Loucy (cell line): ENCODE data around the gene RPP25L.

Source experiments
- CTCF ChIP-seq: fragments of 200-600 bp; sonication (generic); conservative IDR thresholded peaks from 2 replicates; pipeline ENCODE4 v1.5.1; 2014; ENCODE audit warnings: mild to moderate bottlenecking, antibody characterized with exemption, low read length
- EZH2phosphoT487 ChIP-seq: fragments of 200-600 bp; IDR thresholded peaks from 2 replicates; pipeline ENCODE4 v1.6.1; 2018; ENCODE audit warnings: antibody characterized with exemption, mild to moderate bottlenecking, moderate library complexity, borderline replicate concordance

DNA sequence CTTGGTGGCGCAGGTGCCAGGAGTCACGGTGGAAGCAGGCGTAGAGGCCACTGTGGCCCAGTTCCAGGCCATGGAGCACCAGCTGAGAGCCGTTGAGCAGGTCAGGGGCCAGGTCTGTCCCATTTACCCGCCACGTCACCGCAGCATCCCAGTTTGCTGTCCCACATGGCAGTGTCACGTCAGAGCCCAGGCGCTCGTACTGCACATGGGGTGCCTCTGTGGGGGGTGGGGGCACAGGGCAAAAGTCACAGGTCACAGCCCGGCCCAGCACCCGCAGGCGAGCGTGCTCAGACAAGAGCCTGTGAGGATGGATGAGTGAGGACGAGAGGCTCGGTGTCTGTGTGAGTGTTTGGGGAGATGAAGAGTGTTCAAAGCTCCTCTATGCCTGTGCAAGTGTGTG is 47.3 kb downstream of the RPP25L start:
- TF ChIP-seq CTCF (no peak), EZH2phosphoT487 (no peak)
